LoVo (cell line): ENCODE data around the gene FN1.

ENCODE experiments used
- DNase-seq: peaks from one replicate; pipeline ENCODE4 v3.0.0-alpha.2; 2016; ENCODE audit warnings: low spot score

FN1 gene

GRCh38 chr2:215382480-215382879 lies 53.4 kb downstream of the FN1 start:
- no peak for DNase-seq

GRCh38 chr2:215382011-215382410 lies 53.9 kb downstream of the FN1 start:
- DNase-seq = no peak

GRCh38 chr2:215380699-215381098 lies 55.2 kb downstream of the FN1 start:
- DNase-seq = no peak

- no peak for DNase-seq
Observed at GRCh38 chr2:215379948-215380347, 55.9 kb downstream of the FN1 start.

GRCh38 chr2:215379039-215379438 lies 56.8 kb downstream of the FN1 start:
- DNase-seq = no peak

GRCh38 chr2:215378045-215378444 lies 57.8 kb downstream of the FN1 start:
- no peak for DNase-seq

- DNase-seq = no peak
Observed at GRCh38 chr2:215377283-215377682, 58.6 kb downstream of the FN1 start.

- DNase-seq = no peak
Observed at GRCh38 chr2:215376103-215376780, 59.6 kb downstream of the FN1 start.

GRCh38 chr2:215375467-215375830 lies 60.4 kb downstream of the FN1 start:
- DNase-seq = no peak

- no peak for DNase-seq
Observed at GRCh38 chr2:215374642-215375466, 61.0 kb downstream of the FN1 start.

- no peak for DNase-seq
Observed at GRCh38 chr2:215374002-215374401, 61.9 kb downstream of the FN1 start.

GRCh38 chr2:215372968-215373649 lies 62.8 kb downstream of the FN1 start:
- DNase-seq = no peak

- no peak for DNase-seq
Observed at GRCh38 chr2:215371915-215372897, 63.7 kb downstream of the FN1 start.

GRCh38 chr2:215370112-215370965 lies 65.5 kb downstream of the FN1 start:
- no peak for DNase-seq

GRCh38 chr2:215369181-215369760 lies 66.6 kb downstream of the FN1 start:
- DNase-seq = no peak

- no peak for DNase-seq
Observed at GRCh38 chr2:215368493-215368809, 67.4 kb downstream of the FN1 start.

- DNase-seq = no peak
Observed at GRCh38 chr2:215367662-215368492, 68.0 kb downstream of the FN1 start.

GRCh38 chr2:215366440-215367032 lies 69.3 kb downstream of the FN1 start:
- no peak for DNase-seq

- no peak for DNase-seq
Observed at GRCh38 chr2:215365184-215365658, 70.6 kb downstream of the FN1 start.
